K562 (cell line): ENCODE results near the gene ZDHHC24.

ENCODE experiments used
- BHLHE40 ChIP-seq: IDR thresholded peaks from 2 replicates; pipeline ENCODE4 v1.6.1; 2011; ENCODE audit warnings: low read length, improper control_type of control experiment
- EP300 ChIP-seq: IDR thresholded peaks from 2 replicates; pipeline ENCODE4 v1.6.1; 2012; ENCODE audit warnings: low read length, improper control_type of control experiment
- GATAD2A ChIP-seq: fragments of 450-650 bp; IDR thresholded peaks from 2 replicates; pipeline ENCODE4 v1.6.1; 2017
- RAD21 ChIP-seq, 2 experiments: fragments of 250-450 bp in 1 of 2; fragments of 450-650 bp in 1 of 2; sonication (Bioruptor Pico) in 1 of 2; formaldehyde crosslinking in 1 of 2; IDR thresholded peaks in 1 of 2; conservative IDR thresholded peaks in 1 of 2; 2 replicates each; pipeline versions ENCODE4 v1.4.0 to v1.8.0; 2020 to 2022; ENCODE audit warnings: mild to moderate bottlenecking in 2 of 2, moderate library complexity in 1 of 2
- RBM15 ChIP-seq: fragments of 200-400 bp; formaldehyde crosslinking; IDR thresholded peaks from 2 replicates; pipeline ENCODE4 v1.6.1; 2018; ENCODE audit warnings: mild to moderate bottlenecking, low read length, moderate library complexity; ENCODE audit not compliant: insufficient read depth
- RNF2 ChIP-seq: sonication (generic); IDR thresholded peaks from 2 replicates; pipeline ENCODE4 v1.6.1; 2016
- YY1 ChIP-seq, 3 experiments: IDR thresholded peaks; 2 replicates each; pipeline ENCODE4 v1.6.1; 2011; ENCODE audit warnings: low read length in 2 of 3, mild to moderate bottlenecking in 2 of 3, moderate library complexity in 2 of 3, borderline replicate concordance in 1 of 3, control low read depth in 1 of 3, low read depth in 1 of 3; ENCODE audit not compliant: insufficient read depth in 3 of 3, insufficient replicate concordance in 2 of 3, control insufficient read depth in 1 of 3, insufficient read length in 1 of 3; ENCODE audit errors: extremely low read depth in 1 of 3
- ZNF232 ChIP-seq: sonication (generic); formaldehyde crosslinking; IDR thresholded peaks from 2 replicates; pipeline ENCODE4 v1.8.0; 2022; ENCODE audit warnings: mild to moderate bottlenecking, missing genetic modification reagents
- TF ChIP-seq, protein P1 (sequence below), 2 experiments: fragments of 450-650 bp; formaldehyde crosslinking in 1 of 2; IDR thresholded peaks; 2 replicates each; pipeline versions ENCODE4 v1.4.0 to v1.6.1; 2014 to 2020; ENCODE audit warnings: mild to moderate bottlenecking in 2 of 2, borderline replicate concordance in 1 of 2, low read depth in 1 of 2

- TF ChIP-seq GATAD2A (no peak), RBM15 (no peak), BHLHE40 (no peak), RNF2 (no peak), ZNF232 (CRISPR knock-in tag) (no peak), RAD21 (CRISPR knock-in tag; conservative IDR thresholded peaks at IDR 0.05 in 1 of 2, IDR thresholded peaks at IDR 0.05 in 1 of 2) (no peak), EP300 (no peak), YY1 (IDR thresholded peaks at IDR 0.05; ENCODE audit: borderline replicate concordance in 1 of 3, control insufficient read depth in 1 of 3, extremely low read depth in 1 of 3, insufficient read depth in 3 of 3, insufficient read length in 1 of 3, insufficient replicate concordance in 2 of 3, low read depth in 1 of 3, low read length in 2 of 3) (no peak)
- TF ChIP-seq, protein P1, sequence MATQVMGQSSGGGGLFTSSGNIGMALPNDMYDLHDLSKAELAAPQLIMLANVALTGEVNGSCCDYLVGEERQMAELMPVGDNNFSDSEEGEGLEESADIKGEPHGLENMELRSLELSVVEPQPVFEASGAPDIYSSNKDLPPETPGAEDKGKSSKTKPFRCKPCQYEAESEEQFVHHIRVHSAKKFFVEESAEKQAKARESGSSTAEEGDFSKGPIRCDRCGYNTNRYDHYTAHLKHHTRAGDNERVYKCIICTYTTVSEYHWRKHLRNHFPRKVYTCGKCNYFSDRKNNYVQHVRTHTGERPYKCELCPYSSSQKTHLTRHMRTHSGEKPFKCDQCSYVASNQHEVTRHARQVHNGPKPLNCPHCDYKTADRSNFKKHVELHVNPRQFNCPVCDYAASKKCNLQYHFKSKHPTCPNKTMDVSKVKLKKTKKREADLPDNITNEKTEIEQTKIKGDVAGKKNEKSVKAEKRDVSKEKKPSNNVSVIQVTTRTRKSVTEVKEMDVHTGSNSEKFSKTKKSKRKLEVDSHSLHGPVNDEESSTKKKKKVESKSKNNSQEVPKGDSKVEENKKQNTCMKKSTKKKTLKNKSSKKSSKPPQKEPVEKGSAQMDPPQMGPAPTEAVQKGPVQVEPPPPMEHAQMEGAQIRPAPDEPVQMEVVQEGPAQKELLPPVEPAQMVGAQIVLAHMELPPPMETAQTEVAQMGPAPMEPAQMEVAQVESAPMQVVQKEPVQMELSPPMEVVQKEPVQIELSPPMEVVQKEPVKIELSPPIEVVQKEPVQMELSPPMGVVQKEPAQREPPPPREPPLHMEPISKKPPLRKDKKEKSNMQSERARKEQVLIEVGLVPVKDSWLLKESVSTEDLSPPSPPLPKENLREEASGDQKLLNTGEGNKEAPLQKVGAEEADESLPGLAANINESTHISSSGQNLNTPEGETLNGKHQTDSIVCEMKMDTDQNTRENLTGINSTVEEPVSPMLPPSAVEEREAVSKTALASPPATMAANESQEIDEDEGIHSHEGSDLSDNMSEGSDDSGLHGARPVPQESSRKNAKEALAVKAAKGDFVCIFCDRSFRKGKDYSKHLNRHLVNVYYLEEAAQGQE (IDR thresholded peaks at IDR 0.05; ENCODE audit: borderline replicate concordance) = no peak
- TF ChIP-seq, protein P1 (CRISPR knock-in tag; IDR thresholded peaks at IDR 0.05; ENCODE audit: low read depth) = no peak
Observed at GRCh38 chr11:66530927-66531709, 14.7 kb downstream of the ZDHHC24 start.
